ENCODE results near the gene CNOT6. TPM values are rescaled to one million over a fixed set of nuclear protein-coding genes. Genes with fewer than 3 reads are reported as not detected.

CNOT6 gene
- total and polyA plus RNA-seq, 10 of the 15 experiments (the other 5 are each of a cell fraction or from before 2014, with no cell fraction given), result 3.8 to 22.1 (median 12.1) TPM

GRCh38 chr5:180464603-180464970 is 29.6 kb upstream of the CNOT6 start:
- no TSS peak for BruUV-seq (replicated peaks)
- Histone ChIP-seq H3K4me3 (no peak overlapping the region), H3K4me2 (ENCODE audit: control insufficient read depth, insufficient read depth) (no peak overlapping the region), H3K9ac (ENCODE audit: control insufficient read depth, insufficient read depth, low read length) (no peak overlapping the region), H3K79me2 (ENCODE audit: control insufficient read depth, insufficient read depth, low read length) (no peaks in the 10 kb centered on the region), H2AFZ (ENCODE audit: control insufficient read depth, low read depth, low read length) (no peak overlapping the region), H3K36me3 (ENCODE audit: control insufficient read depth in 2 of 2, insufficient read depth in 2 of 2, low read length in 1 of 2) (no peaks in the 10 kb centered on the region), H3K27ac (ENCODE audit: control insufficient read depth, insufficient read depth) (no peak overlapping the region), H3K4me1 (ENCODE audit: control insufficient read depth, insufficient read depth, low read length) (no peaks in the 10 kb centered on the region), H3K9me3 (replicated peaks; ENCODE audit: control insufficient read depth, insufficient read depth, low read length) (no peaks in the 10 kb centered on the region; the same call in 2 of the 3 replicates), H3K27me3 (replicated peaks in 1 of 2; ENCODE audit: control insufficient read depth in 2 of 2, insufficient read depth in 2 of 2, low read length in 1 of 2) (no peaks in the 10 kb centered on the region), H4K20me1 (ENCODE audit: control insufficient read depth, insufficient read depth) (no peaks in the 10 kb centered on the region)
- in situ Hi-C loops (cut with MboI) (no loop called here), intact Hi-C loops (cut with micrococcal nuclease; ENCODE audit: unreplicated experiment) (no loop called here)
- ChIA-PET POLR2A (no interaction called here), CTCF (interaction anchor here (1.4 to 1.9 kb wide), 2 partner anchors 136 to 170 kb away, joined by 4 to 5 read pairs; no protein-coding TSS in a partner anchor), SMC1A (ENCODE audit: uncharacterized antibody, unreplicated experiment) (no interaction called here), RAD21 (ENCODE audit: unreplicated experiment) (interaction anchor here (0.6 kb wide), 1 partner anchor 40 kb away, joined by 4 read pairs; no protein-coding TSS in a partner anchor)
- FAIRE-seq (no peak), ATAC-seq (no peak), DNase-seq (ENCODE audit: low read depth, low spot score) (no peak)
- WGBS (ENCODE audit: insufficient coverage, insufficient replicate concordance, low lambda C conversion rate, missing lambda C conversion rate), result 0% methylated on average over 3 of the region's 5 CpGs
- TF ChIP-seq ATF7 (IDR thresholded peaks at IDR 0.05; ENCODE audit: low read depth), result no peak
- TF ChIP-seq, protein P1, sequence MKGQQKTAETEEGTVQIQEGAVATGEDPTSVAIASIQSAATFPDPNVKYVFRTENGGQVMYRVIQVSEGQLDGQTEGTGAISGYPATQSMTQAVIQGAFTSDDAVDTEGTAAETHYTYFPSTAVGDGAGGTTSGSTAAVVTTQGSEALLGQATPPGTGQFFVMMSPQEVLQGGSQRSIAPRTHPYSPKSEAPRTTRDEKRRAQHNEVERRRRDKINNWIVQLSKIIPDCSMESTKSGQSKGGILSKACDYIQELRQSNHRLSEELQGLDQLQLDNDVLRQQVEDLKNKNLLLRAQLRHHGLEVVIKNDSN (IDR thresholded peaks at IDR 0.05; ENCODE audit: borderline replicate concordance, extremely low read length, insufficient read depth, low read depth, low read length), result no peak
- no peak for TF ChIP-seq JUNB (IDR thresholded peaks at IDR 0.05)
- no peak for TF ChIP-seq HSF1 (IDR thresholded peaks at IDR 0.05; ENCODE audit: low read depth, low read length)
- no peak for TF ChIP-seq SIX5 (IDR thresholded peaks at IDR 0.05; ENCODE audit: low read depth, low read length, severe bottlenecking)
- TF ChIP-seq MXI1 (IDR thresholded peaks at IDR 0.05; ENCODE audit: low read depth, low read length), result no peak
- no peak for TF ChIP-seq WRNIP1 (IDR thresholded peaks at IDR 0.05; ENCODE audit: borderline replicate concordance, low read depth, low read length)
- TF ChIP-seq NRF1 (conservative IDR thresholded peaks at IDR 0.05; ENCODE audit: low read depth, low read length), result no peak
- no peak for TF ChIP-seq SUPT20H (IDR thresholded peaks at IDR 0.05; ENCODE audit: borderline replicate concordance, control insufficient read depth, low read depth, low read length)
- no peak for TF ChIP-seq KLF5 (IDR thresholded peaks at IDR 0.05; ENCODE audit: partially characterized antibody)
- TF ChIP-seq STAT1 (conservative IDR thresholded peaks at IDR 0.05), result no peak
- no peak for TF ChIP-seq ZNF687 (IDR thresholded peaks at IDR 0.05)
- TF ChIP-seq ZBED1 (IDR thresholded peaks at IDR 0.05; ENCODE audit: borderline replicate concordance), result no peak

Measured in GM12878 (cell line).